NCI-H748 (cell line): ENCODE data around the gene USP40.
A peak's percentile ranks its signal among the peaks of the same experiment; 100 is the strongest.

Source experiments
- DNase-seq: peaks from one replicate; lab custom pipeline; 2025; ENCODE audit not compliant: unreplicated experiment; lab: John Stamatoyannopoulos, UW

Gene USP40

GRCh38 chr2:233448575-233448974 lies 118.0 kb downstream of the USP40 start:
- no peak for DNase-seq

GRCh38 chr2:233448220-233448559 lies 118.4 kb downstream of the USP40 start:
- no peak for DNase-seq

GRCh38 chr2:233447506-233448219 lies 118.9 kb downstream of the USP40 start:
- no peak for DNase-seq

DNA sequence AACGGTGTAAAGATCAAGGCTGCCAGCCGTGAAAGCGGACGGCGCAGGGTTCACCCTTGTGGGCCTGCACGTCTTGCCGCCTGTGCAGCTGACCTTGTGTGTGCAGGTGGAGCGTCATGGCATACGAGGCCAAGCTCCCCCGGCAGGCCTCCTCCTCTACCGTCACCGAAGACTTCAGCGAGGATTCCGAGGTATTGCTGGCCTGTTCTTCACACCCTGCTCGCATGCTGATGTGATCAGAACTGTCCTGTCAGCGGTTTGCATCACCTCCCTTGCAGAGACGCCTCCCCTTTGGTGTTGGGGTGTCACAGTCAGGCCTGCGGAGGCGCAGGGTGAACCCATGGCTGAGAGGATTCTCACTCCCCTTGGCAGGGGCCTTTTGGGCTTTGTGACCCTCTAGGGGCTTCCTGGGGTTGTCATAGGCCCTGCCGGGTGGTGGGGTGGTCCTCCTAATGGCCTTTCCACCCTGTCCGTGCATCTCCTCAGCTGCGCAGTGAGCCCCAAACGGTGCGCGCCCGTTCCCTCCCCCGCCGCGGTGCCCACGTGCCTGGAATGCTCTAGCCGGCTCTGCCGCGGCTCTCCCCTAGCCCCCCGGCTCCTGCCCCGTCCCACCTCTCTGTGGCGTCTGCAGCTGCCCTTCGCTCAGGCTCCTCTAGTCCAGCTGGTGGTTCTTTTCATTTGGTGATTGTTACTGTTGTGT lies 119.8 kb downstream of the USP40 start:
- DNase-seq: no peak

DNA sequence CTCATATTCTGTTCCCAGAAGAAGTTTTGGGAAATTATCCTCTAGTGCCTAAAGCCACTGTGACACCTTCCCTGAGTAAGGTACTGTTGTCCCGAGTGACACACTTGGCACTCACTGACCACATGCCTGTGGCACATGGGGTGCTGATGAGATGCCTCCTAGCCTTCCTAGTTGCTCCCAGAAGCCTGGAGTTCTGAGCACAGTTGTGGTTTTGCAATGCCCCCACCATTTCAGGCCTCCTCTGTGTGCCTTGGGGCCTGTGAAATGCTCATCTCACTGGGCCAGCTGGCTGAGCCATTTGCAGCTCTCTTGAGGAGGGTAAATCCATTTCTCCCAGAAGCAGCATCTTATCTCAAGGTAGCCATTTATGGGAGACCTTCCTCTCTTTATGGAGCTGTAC lies 120.5 kb downstream of the USP40 start:
- DNase-seq: no peak

GRCh38 chr2:233445152-233445830 lies 121.3 kb downstream of the USP40 start:
- DNase-seq: no peak

DNA sequence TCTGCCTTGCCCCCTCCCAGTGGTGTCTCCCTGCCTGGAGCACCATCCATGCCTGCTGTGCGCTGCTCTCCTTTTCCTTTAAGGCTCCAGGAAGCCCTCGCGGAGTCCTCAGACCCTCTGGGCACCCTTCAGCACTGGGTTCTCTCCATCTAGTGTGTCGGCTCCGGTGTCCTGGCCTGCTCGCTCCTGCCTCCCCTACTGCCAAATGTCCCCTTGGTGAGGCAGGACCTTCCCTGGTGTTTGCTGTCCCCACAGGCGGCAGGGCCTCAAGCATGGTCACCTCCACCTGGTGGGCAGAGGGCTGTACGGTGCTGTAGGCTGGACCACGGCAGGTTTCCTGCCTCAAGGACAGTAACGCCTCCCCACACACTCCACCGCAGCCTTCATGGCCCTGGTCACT lies 122.1 kb downstream of the USP40 start:
- DNase-seq: no peak

GRCh38 chr2:233443511-233444183 lies 122.9 kb downstream of the USP40 start:
- peak; percentile 65 for DNase-seq

DNA sequence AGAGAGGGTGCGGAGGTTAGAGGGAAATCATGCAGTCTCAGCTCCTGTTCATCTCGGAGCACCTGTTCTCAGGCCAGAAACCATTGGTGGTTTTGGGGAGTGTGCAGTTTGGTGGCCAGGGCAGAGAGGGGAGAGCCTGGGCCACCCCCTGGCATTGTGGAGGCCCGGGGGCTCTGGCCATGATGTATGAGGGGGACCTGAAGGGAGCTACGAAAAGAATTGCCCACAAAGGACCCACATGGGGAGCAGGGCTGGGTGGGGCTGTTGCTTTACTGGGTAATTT lies 124.6 kb downstream of the USP40 start:
- no peak for DNase-seq

DNA sequence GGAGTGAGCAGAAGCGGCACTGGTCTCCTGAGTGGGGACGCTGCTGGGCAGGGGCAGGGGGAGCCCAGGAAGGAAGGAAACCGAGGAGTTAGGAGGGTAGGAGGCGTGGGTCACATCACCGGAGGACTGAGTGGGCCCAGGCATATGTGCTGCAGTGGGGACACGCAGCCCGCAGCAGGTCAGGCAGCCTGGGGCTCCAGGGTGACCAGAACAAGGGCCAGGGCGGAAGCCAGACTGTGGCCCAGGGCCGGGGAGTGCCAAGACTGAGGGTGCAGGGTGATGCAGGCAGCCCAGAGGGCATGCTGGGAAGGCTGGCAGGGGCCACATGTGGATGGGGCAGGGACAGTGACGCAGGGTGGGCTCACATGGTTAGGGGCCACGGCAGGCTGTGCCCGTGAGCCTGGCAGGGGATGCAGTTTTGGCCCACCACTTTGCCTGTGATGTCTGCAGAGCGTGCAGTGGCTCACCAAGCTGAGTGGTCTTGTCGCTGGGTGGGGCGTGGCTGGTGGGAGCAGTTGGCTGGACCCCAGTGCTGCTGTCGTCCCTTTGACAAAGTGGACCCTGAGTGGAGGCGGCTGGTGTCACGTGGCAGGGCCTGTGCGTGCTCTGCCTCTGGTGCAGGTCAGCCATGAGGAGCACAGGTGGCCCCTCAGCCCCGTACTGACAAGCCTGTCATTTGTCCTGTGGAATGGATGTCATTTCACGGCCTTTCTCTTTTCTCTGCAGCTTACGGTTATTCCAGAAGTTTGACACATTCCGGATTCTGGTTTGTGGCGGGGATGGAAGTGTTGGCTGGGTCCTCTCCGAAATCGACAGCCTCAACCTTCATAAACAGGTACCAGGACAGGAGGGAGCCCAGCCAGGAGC lies 125.2 kb downstream of the USP40 start:
- no peak for DNase-seq

- DNase-seq: no peak
These were observed 125.9 kb downstream of the USP40 start for GRCh38 chr2:233440714-233441113.

DNA sequence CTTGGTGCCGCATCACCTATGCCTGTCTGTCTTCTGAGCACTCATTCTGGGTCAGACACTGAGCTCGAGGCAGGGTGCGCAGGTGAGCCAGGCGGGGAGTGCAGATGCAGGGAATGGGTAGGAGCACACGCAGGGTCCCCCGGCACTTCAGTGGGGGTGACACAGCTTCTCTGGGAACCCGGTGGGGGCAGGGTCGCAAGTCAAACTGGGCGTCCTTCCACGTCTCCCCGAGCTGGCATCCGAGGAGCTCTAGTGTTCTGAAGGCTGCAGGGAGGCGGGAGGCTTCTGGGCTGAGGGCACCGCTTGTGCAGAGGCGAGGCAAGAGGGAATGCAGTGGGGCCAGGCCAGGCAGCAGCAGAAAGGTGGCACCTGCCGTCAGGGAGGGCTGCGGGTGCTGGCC lies 126.3 kb downstream of the USP40 start:
- DNase-seq: no peak

DNA sequence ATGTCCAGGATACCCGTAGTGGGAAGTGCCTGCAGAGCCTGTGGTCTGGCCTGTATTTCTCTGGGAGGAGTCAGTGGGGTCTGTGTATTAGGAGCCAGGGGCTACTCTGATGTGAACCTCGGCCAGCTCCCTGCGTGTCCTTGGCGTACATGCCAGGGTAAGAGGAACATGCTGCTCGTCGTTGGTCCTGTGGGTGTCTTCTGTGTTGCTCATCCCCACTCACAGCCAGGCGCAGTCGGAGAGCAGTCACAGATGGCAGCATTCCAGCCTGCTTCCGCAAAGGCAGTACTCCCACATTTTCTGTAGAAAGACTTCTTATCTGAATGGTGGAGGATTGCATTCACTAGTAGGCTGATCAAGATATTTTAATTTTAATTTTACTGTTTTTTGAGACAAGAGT lies 127.4 kb downstream of the USP40 start:
- DNase-seq: no peak

- no peak for DNase-seq
These were observed 127.9 kb downstream of the USP40 start for GRCh38 chr2:233438573-233439147.

DNA sequence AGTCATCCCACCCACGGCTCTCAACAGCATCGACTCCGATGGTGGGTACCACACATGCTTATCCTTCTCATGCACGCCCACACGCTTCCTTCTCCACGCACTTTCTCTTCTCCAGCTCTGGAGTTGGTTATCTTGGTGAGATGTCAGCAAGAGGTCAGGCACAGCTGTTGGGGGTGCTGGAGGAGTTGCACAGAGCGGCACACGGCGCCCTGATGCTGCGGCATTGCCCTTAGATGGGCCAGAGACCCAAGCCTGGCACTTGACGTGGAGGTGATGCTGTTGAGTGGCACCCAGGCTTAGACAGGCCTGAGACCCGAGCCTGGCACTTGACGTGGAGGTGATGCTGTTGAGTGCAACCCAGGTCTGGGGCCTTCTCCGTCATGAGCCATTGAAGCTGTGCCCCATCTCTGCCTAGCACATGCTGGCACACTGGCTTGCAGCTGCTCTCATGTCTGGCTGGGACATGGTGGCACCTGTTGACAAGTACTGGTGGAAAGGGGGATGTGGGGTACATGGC lies 129.1 kb downstream of the USP40 start:
- no peak for DNase-seq

DNA sequence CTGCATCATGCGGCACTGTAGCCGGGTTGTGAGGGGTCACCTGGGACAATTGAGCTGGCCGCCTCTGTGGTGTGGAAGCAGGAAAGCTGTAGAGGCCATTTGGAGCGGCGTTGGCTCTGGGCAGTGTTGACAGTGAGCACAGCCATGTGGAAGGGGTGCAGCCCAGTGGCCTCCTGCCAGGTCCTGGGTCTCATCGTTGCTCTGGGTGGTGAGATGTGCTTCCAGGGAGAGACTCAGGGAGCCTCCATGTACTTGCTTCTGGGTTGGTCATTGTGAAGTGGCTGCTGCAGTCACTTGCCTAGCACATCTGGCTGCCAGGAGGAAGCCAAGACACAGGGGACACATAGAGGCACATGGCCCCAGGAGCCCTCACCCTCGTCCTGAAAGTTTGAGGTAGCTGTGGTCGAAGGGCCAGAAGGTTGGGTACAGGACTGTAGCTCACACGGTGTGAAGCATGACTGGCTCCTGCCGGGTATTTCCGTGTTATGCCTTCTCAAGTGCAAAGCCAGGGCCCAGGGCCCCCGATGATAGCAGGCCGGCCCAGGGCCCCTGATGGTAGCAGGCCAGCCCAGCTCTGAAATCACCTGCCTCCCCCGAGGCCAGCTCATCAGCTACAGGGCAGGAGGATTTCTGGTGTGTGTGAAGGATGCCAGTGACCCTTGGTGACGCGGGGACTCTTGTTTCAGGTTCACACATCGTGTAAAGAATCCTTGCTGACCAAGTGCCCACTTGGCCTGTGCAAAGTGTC lies 129.7 kb downstream of the USP40 start:
- no peak for DNase-seq

GRCh38 chr2:233436191-233436581 lies 130.4 kb downstream of the USP40 start:
- DNase-seq: no peak

DNA sequence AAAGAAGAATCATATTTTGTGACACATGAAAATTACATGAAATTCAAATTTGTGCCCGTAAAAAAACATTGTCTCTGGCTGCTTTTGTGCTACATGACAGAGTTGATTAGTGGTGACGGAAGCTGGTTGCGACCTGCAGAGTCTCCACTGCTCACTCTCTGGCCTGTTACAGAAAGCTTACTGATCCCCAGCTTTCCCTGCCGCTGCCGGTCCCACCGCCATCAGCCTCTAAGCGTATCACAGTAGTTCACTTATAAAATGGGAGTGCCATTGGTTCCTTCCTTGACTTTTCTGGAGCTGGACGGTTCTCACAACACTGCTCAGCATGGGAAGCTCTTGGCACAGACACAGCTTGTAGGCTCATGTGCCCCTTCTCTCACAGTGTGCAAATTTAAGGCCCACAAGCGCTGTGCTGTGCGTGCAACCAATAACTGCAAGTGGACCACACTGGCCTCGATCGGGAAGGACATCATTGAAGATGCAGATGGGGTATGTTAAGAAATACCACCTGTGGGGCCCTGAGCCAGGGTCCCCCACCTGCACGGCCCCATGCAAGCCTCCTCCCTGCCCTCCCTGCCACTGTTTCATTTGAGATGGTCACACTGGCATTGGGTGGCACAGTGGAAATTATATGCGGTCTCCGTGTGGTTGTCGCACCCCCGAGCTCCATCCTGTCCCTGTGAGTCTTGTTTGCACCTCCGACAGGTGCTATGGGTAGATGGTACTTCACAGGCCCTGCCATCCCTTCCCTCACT lies 131.0 kb downstream of the USP40 start:
- no peak for DNase-seq

- DNase-seq: no peak
These were observed 131.8 kb downstream of the USP40 start for GRCh38 chr2:233434666-233435330.
